MCF 10A (cell line): ENCODE results near the gene DCAF12. TPM values are rescaled to one million over a fixed set of nuclear protein-coding genes. Genes with fewer than 3 reads are reported as not detected.
A peak's percentile ranks its signal among the peaks of the same experiment; 100 is the strongest.

ENCODE experiments used
- BruUV-seq: library from RNA; stranded (reverse); fragments of 400-500 nt; replicated peaks from 2 replicates; lab custom pipeline; 2021; lab: Mats Ljungman, UMichigan
- CTCF ChIA-PET: fragments of 300-600 bp; sonication (Branson Sonifier 250); formaldehyde crosslinking; extraction: SDS; loops from one replicate; lab custom pipeline; 2021; ENCODE audit warnings: antibody characterized with exemption, inconsistent platforms; lab: Yijun Ruan, JAX
- POLR2A ChIA-PET: fragments of 300-600, 350-650 bp; sonication (Branson Sonifier 250); formaldehyde crosslinking; extraction: SDS; loops from one replicate; lab custom pipeline; 2020; ENCODE audit warnings: antibody characterized with exemption, inconsistent platforms; lab: Yijun Ruan, JAX
- DNase-seq: peaks from one replicate; pipeline ENCODE4 v3.0.0-alpha.2; 2018; ENCODE audit not compliant: unreplicated experiment
- H3K27ac Mint-ChIP-seq: one replicate; pipeline ENCODE4 v1.8.0; 2022; ENCODE audit warnings: mild to moderate bottlenecking, low read depth, mixed read lengths; ENCODE audit not compliant: unreplicated experiment
- H3K27me3 Mint-ChIP-seq: one replicate; pipeline ENCODE4 v1.8.0; 2022; ENCODE audit warnings: mixed read lengths; ENCODE audit not compliant: insufficient read depth, unreplicated experiment
- H3K36me3 Mint-ChIP-seq: one replicate; pipeline ENCODE4 v1.8.0; 2022; ENCODE audit warnings: mild to moderate bottlenecking, moderate library complexity, mixed read lengths; ENCODE audit not compliant: insufficient read depth, unreplicated experiment
- H3K4me1 Mint-ChIP-seq: one replicate; pipeline ENCODE4 v1.8.0; 2022; ENCODE audit warnings: mixed read lengths; ENCODE audit not compliant: insufficient read depth, unreplicated experiment
- H3K4me3 Mint-ChIP-seq: one replicate; pipeline ENCODE4 v1.8.0; 2022; ENCODE audit warnings: mild to moderate bottlenecking, moderate library complexity, mixed read lengths; ENCODE audit not compliant: unreplicated experiment
- H3K9me3 Mint-ChIP-seq: one replicate; pipeline ENCODE4 v1.8.0; 2022; ENCODE audit warnings: mixed read lengths; ENCODE audit not compliant: unreplicated experiment
- intact Hi-C: fragments of 100-400 bp; cut with micrococcal nuclease; formaldehyde crosslinking; loops from 2 replicates; pipeline ENCODE4 v1.14.1; 2022
- total RNA-seq: library from RNA; stranded (reverse); gene quantifications from 2 replicates; pipeline ENCODE4 v1.2.3, GENCODE V29; 2022
- TF ChIP-seq, protein P1 (sequence below): fragments of 200-600 bp; IDR thresholded peaks from one replicate; pipeline ENCODE4 v1.8.0; 2022; ENCODE audit warnings: antibody characterized with exemption, mild to moderate bottlenecking; ENCODE audit not compliant: unreplicated experiment

DCAF12 gene
- total RNA-seq, 1 experiment from 2014 or later: 39.8 TPM

DNA sequence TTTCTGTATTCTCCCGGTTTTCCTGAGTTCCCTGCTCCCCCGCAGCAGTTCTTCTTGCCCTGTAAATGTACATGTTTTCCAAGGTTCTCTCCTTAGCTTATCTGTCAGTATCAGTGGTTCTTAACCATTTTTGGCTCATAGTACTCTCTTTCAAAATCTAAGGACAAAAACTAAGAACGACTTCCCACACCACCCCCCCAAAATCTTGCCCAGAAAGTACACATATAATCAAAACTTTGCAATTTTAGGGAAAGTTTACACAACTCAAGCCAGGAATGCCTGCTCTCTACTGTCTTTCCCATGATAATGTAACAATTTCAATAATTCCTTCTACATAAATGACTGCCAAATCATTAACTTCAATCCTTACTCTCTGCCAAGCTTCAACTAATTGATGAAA lies 4.5 kb downstream of the DCAF12 start:
- BruUV-seq: no TSS peak
- Mint-ChIP-seq H3K9me3 (no peaks in the 10 kb centered on the region), H3K27me3 (no peaks in the 10 kb centered on the region), H3K36me3 (peaks cover 58% of the 10 kb centered on the region), H3K27ac (no peak overlapping the region), H3K4me1 (peaks cover 35% of the 10 kb centered on the region), H3K4me3 (no peak overlapping the region)
- DNase-seq: no peak
- TF ChIP-seq, protein P1, sequence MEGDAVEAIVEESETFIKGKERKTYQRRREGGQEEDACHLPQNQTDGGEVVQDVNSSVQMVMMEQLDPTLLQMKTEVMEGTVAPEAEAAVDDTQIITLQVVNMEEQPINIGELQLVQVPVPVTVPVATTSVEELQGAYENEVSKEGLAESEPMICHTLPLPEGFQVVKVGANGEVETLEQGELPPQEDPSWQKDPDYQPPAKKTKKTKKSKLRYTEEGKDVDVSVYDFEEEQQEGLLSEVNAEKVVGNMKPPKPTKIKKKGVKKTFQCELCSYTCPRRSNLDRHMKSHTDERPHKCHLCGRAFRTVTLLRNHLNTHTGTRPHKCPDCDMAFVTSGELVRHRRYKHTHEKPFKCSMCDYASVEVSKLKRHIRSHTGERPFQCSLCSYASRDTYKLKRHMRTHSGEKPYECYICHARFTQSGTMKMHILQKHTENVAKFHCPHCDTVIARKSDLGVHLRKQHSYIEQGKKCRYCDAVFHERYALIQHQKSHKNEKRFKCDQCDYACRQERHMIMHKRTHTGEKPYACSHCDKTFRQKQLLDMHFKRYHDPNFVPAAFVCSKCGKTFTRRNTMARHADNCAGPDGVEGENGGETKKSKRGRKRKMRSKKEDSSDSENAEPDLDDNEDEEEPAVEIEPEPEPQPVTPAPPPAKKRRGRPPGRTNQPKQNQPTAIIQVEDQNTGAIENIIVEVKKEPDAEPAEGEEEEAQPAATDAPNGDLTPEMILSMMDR: no peak
- intact Hi-C loops: no loop called here
- POLR2A ChIA-PET: interaction anchor here (0.5 to 1.5 kb wide), 3 partner anchors 8 to 131 kb away, joined by 3 to 4 read pairs (median 4); no protein-coding TSS in a partner anchor
- CTCF ChIA-PET: interaction anchor here (0.6 to 1.1 kb wide), 4 partner anchors 123 to 718 kb away, joined by 4 read pairs; no protein-coding TSS in a partner anchor

DNA sequence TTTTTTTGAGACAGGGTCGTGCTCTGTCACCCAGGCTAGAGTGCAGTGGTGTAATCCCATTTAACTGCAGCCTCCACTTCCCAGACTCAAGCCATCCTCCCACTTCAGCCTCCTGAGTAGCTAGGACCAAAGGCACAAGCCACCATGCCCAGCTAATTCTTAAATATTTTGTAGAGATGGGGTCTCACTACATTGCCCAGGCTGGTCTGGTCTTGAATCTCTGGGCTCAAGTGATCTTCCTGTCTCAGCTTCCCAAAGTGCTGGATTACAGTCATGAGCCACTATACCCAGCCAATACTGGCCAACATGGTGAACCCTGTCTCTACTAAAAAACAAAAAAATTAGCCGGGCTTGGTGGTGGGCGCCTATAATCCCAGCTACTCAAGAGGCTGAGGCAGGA lies 6.8 kb downstream of the DCAF12 start:
- H3K27ac Mint-ChIP-seq: no peak overlapping the region
- H3K27me3 Mint-ChIP-seq: no peaks in the 10 kb centered on the region
- CTCF ChIA-PET: interaction anchor here (0.6 to 1.2 kb wide), 2 partner anchors 51 to 134 kb away, joined by 3 read pairs; no protein-coding TSS in a partner anchor
- peaks cover 26% of the 10 kb centered on the region for H3K4me1 Mint-ChIP-seq
- BruUV-seq: no TSS peak
- POLR2A ChIA-PET: interaction anchor here (1.0 to 1.7 kb wide), 2 partner anchors 9 to 59 kb away, joined by 3 to 7 read pairs; partner anchors contain the start of gene UBAP1
- no peak for DNase-seq
- intact Hi-C loops: no loop called here
- H3K36me3 Mint-ChIP-seq: peaks cover 67% of the 10 kb centered on the region
- TF ChIP-seq, protein P1: no peak
- no peak overlapping the region for H3K4me3 Mint-ChIP-seq
- H3K9me3 Mint-ChIP-seq: no peaks in the 10 kb centered on the region

DNA sequence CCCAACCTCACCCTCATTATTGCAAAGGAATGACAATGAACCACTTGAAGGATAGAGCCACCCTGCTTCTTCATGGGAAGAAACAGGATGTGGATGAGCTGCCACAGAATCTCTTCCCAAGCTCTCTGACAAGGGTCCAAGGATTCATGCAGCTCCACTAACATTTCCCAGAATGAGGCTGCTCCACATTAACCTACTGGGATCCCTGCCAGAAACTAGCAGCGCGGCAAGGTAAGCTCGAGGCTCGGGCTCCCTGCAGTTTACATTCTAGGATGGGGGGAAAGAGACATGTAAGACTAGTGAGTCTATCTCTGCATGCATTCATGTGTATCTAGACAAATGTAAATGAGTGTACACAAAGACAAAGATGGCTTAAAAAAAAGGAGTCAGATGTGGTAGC lies 12.1 kb downstream of the DCAF12 start:
- BruUV-seq: no TSS peak
- H3K9me3 Mint-ChIP-seq: no peaks in the 10 kb centered on the region
- TF ChIP-seq, protein P1: no peak
- ChIA-PET POLR2A (interaction anchor here (1.3 kb wide), 1 partner anchor 8 kb away, joined by 4 read pairs; no protein-coding TSS in a partner anchor), CTCF (interaction anchor here (0.5 to 1.5 kb wide), 6 partner anchors 9 to 1565 kb away, joined by 3 to 4 read pairs (median 3); no protein-coding TSS in a partner anchor)
- H3K4me1 Mint-ChIP-seq: no peaks in the 10 kb centered on the region
- no peak overlapping the region for H3K4me3 Mint-ChIP-seq
- peak overlapping the region; percentile 14 for H3K27ac Mint-ChIP-seq
- no peak for DNase-seq
- intact Hi-C loops: no loop called here
- H3K27me3 Mint-ChIP-seq: no peaks in the 10 kb centered on the region
- H3K36me3 Mint-ChIP-seq: peaks cover 81% of the 10 kb centered on the region

DNA sequence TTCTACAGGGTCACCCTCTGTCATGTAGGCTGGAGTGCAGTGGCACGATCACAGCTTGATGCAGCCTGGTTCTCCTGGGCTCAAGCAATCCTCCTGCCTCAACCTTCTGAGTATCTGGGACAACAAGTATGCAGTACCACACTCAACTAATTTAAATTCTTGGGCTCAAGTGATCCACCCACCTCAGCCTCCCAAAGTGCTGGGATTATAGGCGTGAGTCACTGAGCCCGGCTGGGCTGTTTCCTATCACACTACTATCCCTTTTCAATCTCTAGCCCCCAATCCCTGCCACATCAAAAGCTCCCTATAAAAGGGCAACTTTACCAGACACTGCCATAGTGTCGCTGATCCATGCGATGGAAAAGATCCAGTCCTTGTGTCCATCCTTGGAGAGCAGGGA lies 20.4 kb downstream of the DCAF12 start:
- peaks cover 85% of the 10 kb centered on the region for H3K36me3 Mint-ChIP-seq
- intact Hi-C loops: no loop called here
- CTCF ChIA-PET: interaction anchor here (1.8 kb wide), 1 partner anchor 147 kb away, joined by 6 read pairs; no protein-coding TSS in a partner anchor

More for the DNA sequence above, 20.4 kb downstream of the DCAF12 start:
- H3K27ac Mint-ChIP-seq: no peak overlapping the region
- POLR2A ChIA-PET: interaction anchor here (0.8 kb wide), 1 partner anchor 9 kb away, joined by 3 read pairs; no protein-coding TSS in a partner anchor
- DNase-seq: no peak
- no TSS peak for BruUV-seq
- TF ChIP-seq, protein P1: no peak
- H3K4me1 Mint-ChIP-seq: no peaks in the 10 kb centered on the region
- no peaks in the 10 kb centered on the region for H3K9me3 Mint-ChIP-seq
- no peaks in the 10 kb centered on the region for H3K27me3 Mint-ChIP-seq
- H3K4me3 Mint-ChIP-seq: no peak overlapping the region
